SK-N-SH (cell line): ENCODE measurements around the gene TNFSF18. TPM values are rescaled to one million over a fixed set of nuclear protein-coding genes. Genes with fewer than 3 reads are reported as not detected.

Experiments used
- CTCF ChIA-PET: fragments of 300-600, 350-600 bp; formaldehyde crosslinking; extraction: SDS; loops from one replicate; lab custom pipeline; 2021; lab: Yijun Ruan, JAX
- POLR2A ChIA-PET: fragments of 350-600 bp; sonication (Branson Sonifier 250); formaldehyde crosslinking; extraction: SDS; loops from one replicate; lab custom pipeline; 2020; ENCODE audit warnings: antibody characterized with exemption, inconsistent platforms; lab: Yijun Ruan, JAX
- DNase-seq: peaks from one replicate; pipeline ENCODE4 v3.0.0; 2012
- H2AFZ ChIP-seq: fragments of 200-600 bp; sonication (generic); 2 replicates; pipeline ENCODE4 v1.8.1; 2016; ENCODE audit warnings: antibody characterized with exemption, mild to moderate bottlenecking, low read depth
- H3F3A ChIP-seq: fragments of 200-600 bp; sonication (generic); replicated peaks from 2 replicates; pipeline ENCODE3; 2016; ENCODE audit warnings: antibody characterized with exemption, mild to moderate bottlenecking; ENCODE audit not compliant: insufficient read depth
- H3K27ac ChIP-seq, 2 experiments: fragments of 200-500 bp in 1 of 2; fragments of 200-600 bp in 1 of 2; sonication (Bioruptor generic) in 1 of 2; sonication (generic), shearing (Covaris generic) in 1 of 2; 2 replicates each; pipeline versions ENCODE4 v1.5.1 to v1.6.1; 2014 to 2016; ENCODE audit warnings: low read depth in 2 of 2, inconsistent platforms in 1 of 2, low read length in 1 of 2, mild to moderate bottlenecking in 1 of 2, mixed read lengths in 1 of 2
- H3K27me3 ChIP-seq: fragments of 200-600 bp; sonication (generic), shearing (Covaris generic); 2 replicates; pipeline ENCODE4 v1.6.1; 2016; ENCODE audit warnings: mixed run types; ENCODE audit not compliant: insufficient read depth
- H3K36me3 ChIP-seq, 2 experiments: fragments of 200-500 bp in 1 of 2; fragments of 200-600 bp in 1 of 2; sonication (Bioruptor generic) in 1 of 2; sonication (generic) in 1 of 2; replicated peaks in 1 of 2; 2 replicates each; pipeline versions ENCODE3 to v1.5.1; 2014 to 2016; ENCODE audit warnings: low read length in 1 of 2, mild to moderate bottlenecking in 1 of 2; ENCODE audit not compliant: insufficient read depth in 2 of 2, control insufficient read depth in 1 of 2
- H3K4me1 ChIP-seq, 2 experiments: fragments of 200-500 bp in 1 of 2; fragments of 200-600 bp in 1 of 2; sonication (Bioruptor generic) in 1 of 2; sonication (generic), shearing (Covaris generic) in 1 of 2; 2 replicates each; pipeline versions ENCODE4 v1.5.1 to v1.6.1; 2014 to 2016; ENCODE audit warnings: low read depth in 1 of 2, low read length in 1 of 2, mixed run types in 1 of 2; ENCODE audit not compliant: insufficient read depth in 2 of 2, control insufficient read depth in 1 of 2
- H3K4me2 ChIP-seq: fragments of 200-600 bp; sonication (generic), shearing (Covaris generic); 2 replicates; pipeline ENCODE4 v1.6.1; 2017; ENCODE audit warnings: mixed run types
- H3K4me3 ChIP-seq, 2 experiments: fragments of 200-500 bp in 1 of 2; fragments of 200-600 bp in 1 of 2; sonication (Bioruptor generic) in 1 of 2; sonication (generic), shearing (Covaris generic) in 1 of 2; 2 replicates each; pipeline versions ENCODE4 v1.5.1 to v1.8.1; 2014 to 2016; ENCODE audit warnings: low read depth in 2 of 2, inconsistent platforms in 1 of 2, low read length in 1 of 2, mild to moderate bottlenecking in 1 of 2, mixed read lengths in 1 of 2, moderate library complexity in 1 of 2
- H3K79me2 ChIP-seq: fragments of 200-600 bp; sonication (generic); 2 replicates; pipeline ENCODE4 v1.8.1; 2017; ENCODE audit warnings: mild to moderate bottlenecking; ENCODE audit not compliant: insufficient read depth
- H3K9ac ChIP-seq: fragments of 200-600 bp; sonication (generic); 2 replicates; pipeline ENCODE4 v1.6.1; 2017; ENCODE audit warnings: mixed run types
- H3K9me2 ChIP-seq: fragments of 200-600 bp; sonication (generic); 2 replicates; pipeline ENCODE4 v1.6.1; 2017; ENCODE audit warnings: mixed run types
- H3K9me3 ChIP-seq: fragments of 200-600 bp; sonication (generic); 2 replicates; pipeline ENCODE4 v1.6.1; 2017; ENCODE audit warnings: mixed run types, mild to moderate bottlenecking, moderate library complexity
- H4K20me1 ChIP-seq: fragments of 200-600 bp; sonication (generic); 2 replicates; pipeline ENCODE4 v1.6.1; 2017; ENCODE audit warnings: mild to moderate bottlenecking, mixed run types; ENCODE audit not compliant: insufficient read depth
- CHD2 ChIP-seq: fragments of 150-350 bp; IDR thresholded peaks from 2 replicates; pipeline ENCODE4 v1.6.1; 2018; ENCODE audit warnings: low read length; ENCODE audit not compliant: partially characterized antibody
- ELF1 ChIP-seq: IDR thresholded peaks from 2 replicates; pipeline ENCODE4 v1.4.0; 2012
- EP300 ChIP-seq, 2 experiments: IDR thresholded peaks; 2 replicates each; pipeline versions ENCODE4 v1.4.0 to v1.6.1; 2012; ENCODE audit warnings: borderline replicate concordance in 1 of 2, low read depth in 1 of 2, low read length in 1 of 2
- GABPA ChIP-seq: IDR thresholded peaks from 2 replicates; pipeline ENCODE4 v1.4.0; 2012; ENCODE audit warnings: low read depth, mild to moderate bottlenecking
- MEF2A ChIP-seq: IDR thresholded peaks from 2 replicates; pipeline ENCODE4 v1.4.0; 2012; ENCODE audit warnings: low read depth, borderline replicate concordance
- NRF1 ChIP-seq: IDR thresholded peaks from 2 replicates; pipeline ENCODE4 v1.6.1; 2012; ENCODE audit warnings: low read depth, mild to moderate bottlenecking, low read length
- RFX5 ChIP-seq: IDR thresholded peaks from 2 replicates; pipeline ENCODE4 v1.6.1; 2012; ENCODE audit warnings: mild to moderate bottlenecking, improper control_type of control experiment, low read length
- SMC3 ChIP-seq: IDR thresholded peaks from 2 replicates; pipeline ENCODE4 v1.6.1; 2012; ENCODE audit warnings: low read depth, low read length, improper control_type of control experiment
- TCF12 ChIP-seq: IDR thresholded peaks from 2 replicates; pipeline ENCODE4 v1.4.0; 2012
- TEAD4 ChIP-seq: IDR thresholded peaks from 2 replicates; pipeline ENCODE4 v1.4.0; 2012; ENCODE audit warnings: mild to moderate bottlenecking, borderline replicate concordance; ENCODE audit not compliant: insufficient read depth
- YY1 ChIP-seq: IDR thresholded peaks from 2 replicates; pipeline ENCODE4 v1.4.0; 2012; ENCODE audit warnings: low read depth, mild to moderate bottlenecking
- WGBS: methylation state at CpG from one replicate; pipeline ENCODE4 v1.1.6; 2017; ENCODE audit warnings: low lambda C conversion rate; 5-methylcytosine and 5-hydroxymethylcytosine counted together
- polyA plus RNA-seq, 3 experiments: library from polyadenylated mRNA; depleted of rRNA; stranded (reverse); fragments of >200 nt; gene quantifications; 2 replicates each; pipeline ENCODE4 v1.2.3, GENCODE V29; 2012
- TF ChIP-seq, protein P1 (sequence below): IDR thresholded peaks from 2 replicates; pipeline ENCODE4 v1.4.0; 2012; ENCODE audit warnings: low read depth, borderline replicate concordance
- TF ChIP-seq, protein P2 (sequence below): IDR thresholded peaks from 2 replicates; pipeline ENCODE4 v1.4.0; 2012; ENCODE audit warnings: low read depth, borderline replicate concordance
- TF ChIP-seq, protein P3 (sequence below): fragments of 150-350 bp; IDR thresholded peaks from 2 replicates; pipeline ENCODE4 v1.6.1; 2017; ENCODE audit warnings: antibody characterized with exemption, low read length, low read depth, borderline replicate concordance
- TF ChIP-seq, protein P4 (sequence below): fragments of 150-350 bp; IDR thresholded peaks from 2 replicates; pipeline ENCODE4 v1.6.1; 2016; ENCODE audit warnings: mild to moderate bottlenecking, low read depth, low read length
- TF ChIP-seq, protein P5 (sequence below): IDR thresholded peaks from 2 replicates; pipeline ENCODE4 v1.6.1; 2012; ENCODE audit warnings: mild to moderate bottlenecking, low read depth, low read length, moderate library complexity

TNFSF18 gene
- polyA plus RNA-seq, 1 of the 3 experiments (the other 2 are of a cell fraction) = 1.2 TPM

DNA sequence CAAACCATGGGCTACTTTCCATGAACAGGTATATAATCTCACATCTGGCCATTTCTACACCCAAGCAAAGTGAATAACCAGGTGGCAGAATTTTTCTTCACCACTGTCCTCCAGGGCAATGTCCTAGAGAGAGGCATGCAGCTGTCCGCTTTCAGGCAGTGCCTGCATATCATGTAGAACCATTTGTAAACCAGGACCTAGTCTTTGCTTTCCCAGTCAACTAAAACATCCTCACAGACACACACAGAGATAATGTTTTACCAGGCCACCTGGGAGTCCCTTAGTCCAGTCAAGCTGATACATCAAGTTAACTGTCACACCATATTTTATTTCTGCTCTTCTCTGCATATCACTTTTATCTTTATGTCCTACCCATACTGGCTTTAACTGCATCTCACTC lies 26.2 kb downstream of the TNFSF18 start:
- TF ChIP-seq TEAD4 = no peak
- no peak for TF ChIP-seq NRF1
- TF ChIP-seq GABPA = no peak
- TF ChIP-seq, protein P1, sequence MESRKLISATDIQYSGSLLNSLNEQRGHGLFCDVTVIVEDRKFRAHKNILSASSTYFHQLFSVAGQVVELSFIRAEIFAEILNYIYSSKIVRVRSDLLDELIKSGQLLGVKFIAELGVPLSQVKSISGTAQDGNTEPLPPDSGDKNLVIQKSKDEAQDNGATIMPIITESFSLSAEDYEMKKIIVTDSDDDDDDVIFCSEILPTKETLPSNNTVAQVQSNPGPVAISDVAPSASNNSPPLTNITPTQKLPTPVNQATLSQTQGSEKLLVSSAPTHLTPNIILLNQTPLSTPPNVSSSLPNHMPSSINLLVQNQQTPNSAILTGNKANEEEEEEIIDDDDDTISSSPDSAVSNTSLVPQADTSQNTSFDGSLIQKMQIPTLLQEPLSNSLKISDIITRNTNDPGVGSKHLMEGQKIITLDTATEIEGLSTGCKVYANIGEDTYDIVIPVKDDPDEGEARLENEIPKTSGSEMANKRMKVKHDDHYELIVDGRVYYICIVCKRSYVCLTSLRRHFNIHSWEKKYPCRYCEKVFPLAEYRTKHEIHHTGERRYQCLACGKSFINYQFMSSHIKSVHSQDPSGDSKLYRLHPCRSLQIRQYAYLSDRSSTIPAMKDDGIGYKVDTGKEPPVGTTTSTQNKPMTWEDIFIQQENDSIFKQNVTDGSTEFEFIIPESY = no peak
- TF ChIP-seq RFX5 = no peak
- TF ChIP-seq, protein P2, sequence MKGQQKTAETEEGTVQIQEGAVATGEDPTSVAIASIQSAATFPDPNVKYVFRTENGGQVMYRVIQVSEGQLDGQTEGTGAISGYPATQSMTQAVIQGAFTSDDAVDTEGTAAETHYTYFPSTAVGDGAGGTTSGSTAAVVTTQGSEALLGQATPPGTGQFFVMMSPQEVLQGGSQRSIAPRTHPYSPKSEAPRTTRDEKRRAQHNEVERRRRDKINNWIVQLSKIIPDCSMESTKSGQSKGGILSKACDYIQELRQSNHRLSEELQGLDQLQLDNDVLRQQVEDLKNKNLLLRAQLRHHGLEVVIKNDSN = no peak
- TF ChIP-seq, protein P3, sequence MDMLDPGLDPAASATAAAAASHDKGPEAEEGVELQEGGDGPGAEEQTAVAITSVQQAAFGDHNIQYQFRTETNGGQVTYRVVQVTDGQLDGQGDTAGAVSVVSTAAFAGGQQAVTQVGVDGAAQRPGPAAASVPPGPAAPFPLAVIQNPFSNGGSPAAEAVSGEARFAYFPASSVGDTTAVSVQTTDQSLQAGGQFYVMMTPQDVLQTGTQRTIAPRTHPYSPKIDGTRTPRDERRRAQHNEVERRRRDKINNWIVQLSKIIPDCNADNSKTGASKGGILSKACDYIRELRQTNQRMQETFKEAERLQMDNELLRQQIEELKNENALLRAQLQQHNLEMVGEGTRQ = no peak
- TF ChIP-seq YY1 = no peak
- TF ChIP-seq, protein P4, sequence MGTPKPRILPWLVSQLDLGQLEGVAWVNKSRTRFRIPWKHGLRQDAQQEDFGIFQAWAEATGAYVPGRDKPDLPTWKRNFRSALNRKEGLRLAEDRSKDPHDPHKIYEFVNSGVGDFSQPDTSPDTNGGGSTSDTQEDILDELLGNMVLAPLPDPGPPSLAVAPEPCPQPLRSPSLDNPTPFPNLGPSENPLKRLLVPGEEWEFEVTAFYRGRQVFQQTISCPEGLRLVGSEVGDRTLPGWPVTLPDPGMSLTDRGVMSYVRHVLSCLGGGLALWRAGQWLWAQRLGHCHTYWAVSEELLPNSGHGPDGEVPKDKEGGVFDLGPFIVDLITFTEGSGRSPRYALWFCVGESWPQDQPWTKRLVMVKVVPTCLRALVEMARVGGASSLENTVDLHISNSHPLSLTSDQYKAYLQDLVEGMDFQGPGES = no peak
- no peak for TF ChIP-seq CHD2
- TF ChIP-seq, protein P5, sequence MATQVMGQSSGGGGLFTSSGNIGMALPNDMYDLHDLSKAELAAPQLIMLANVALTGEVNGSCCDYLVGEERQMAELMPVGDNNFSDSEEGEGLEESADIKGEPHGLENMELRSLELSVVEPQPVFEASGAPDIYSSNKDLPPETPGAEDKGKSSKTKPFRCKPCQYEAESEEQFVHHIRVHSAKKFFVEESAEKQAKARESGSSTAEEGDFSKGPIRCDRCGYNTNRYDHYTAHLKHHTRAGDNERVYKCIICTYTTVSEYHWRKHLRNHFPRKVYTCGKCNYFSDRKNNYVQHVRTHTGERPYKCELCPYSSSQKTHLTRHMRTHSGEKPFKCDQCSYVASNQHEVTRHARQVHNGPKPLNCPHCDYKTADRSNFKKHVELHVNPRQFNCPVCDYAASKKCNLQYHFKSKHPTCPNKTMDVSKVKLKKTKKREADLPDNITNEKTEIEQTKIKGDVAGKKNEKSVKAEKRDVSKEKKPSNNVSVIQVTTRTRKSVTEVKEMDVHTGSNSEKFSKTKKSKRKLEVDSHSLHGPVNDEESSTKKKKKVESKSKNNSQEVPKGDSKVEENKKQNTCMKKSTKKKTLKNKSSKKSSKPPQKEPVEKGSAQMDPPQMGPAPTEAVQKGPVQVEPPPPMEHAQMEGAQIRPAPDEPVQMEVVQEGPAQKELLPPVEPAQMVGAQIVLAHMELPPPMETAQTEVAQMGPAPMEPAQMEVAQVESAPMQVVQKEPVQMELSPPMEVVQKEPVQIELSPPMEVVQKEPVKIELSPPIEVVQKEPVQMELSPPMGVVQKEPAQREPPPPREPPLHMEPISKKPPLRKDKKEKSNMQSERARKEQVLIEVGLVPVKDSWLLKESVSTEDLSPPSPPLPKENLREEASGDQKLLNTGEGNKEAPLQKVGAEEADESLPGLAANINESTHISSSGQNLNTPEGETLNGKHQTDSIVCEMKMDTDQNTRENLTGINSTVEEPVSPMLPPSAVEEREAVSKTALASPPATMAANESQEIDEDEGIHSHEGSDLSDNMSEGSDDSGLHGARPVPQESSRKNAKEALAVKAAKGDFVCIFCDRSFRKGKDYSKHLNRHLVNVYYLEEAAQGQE = no peak
- TF ChIP-seq ELF1 = no peak
- no peak for TF ChIP-seq SMC3
- no peak for TF ChIP-seq EP300 (IDR thresholded peaks at IDR 0.05; ENCODE audit: borderline replicate concordance in 1 of 2, low read depth in 1 of 2, low read length in 1 of 2)
- no peak for TF ChIP-seq MEF2A
- TF ChIP-seq TCF12 = no peak
- TF ChIP-seq, all 33 proteins: peak for 0
- Histone ChIP-seq H3K79me2 (no peaks in the 10 kb centered on the region), H3K27ac (no peak overlapping the region), H2AFZ (no peak overlapping the region), H3K4me3 (no peak overlapping the region), H3K9ac (no peak overlapping the region), H3K4me2 (no peak overlapping the region), H3K9me3 (0 out of 2 replicates have a peak, but pooled peaks cover under 1% of the 10 kb centered on the region), H3K9me2 (no peaks in the 10 kb centered on the region), H3K36me3 (no peaks in the 10 kb centered on the region), H3F3A (no peaks in the 10 kb centered on the region), H3K27me3 (no peaks in the 10 kb centered on the region), H3K4me1 (no peaks in the 10 kb centered on the region), H4K20me1 (no peaks in the 10 kb centered on the region)
- DNase-seq = no peak
- 82% methylated on average over 1 of the region's 1 CpG for WGBS
- CTCF ChIA-PET = interaction anchor here (0.7 kb wide), 1 partner anchor 9 kb away, joined by 3 read pairs; no protein-coding TSS in a partner anchor
- POLR2A ChIA-PET = no interaction called here
